T-helper 2 cell treated with Interferon-gamma antibody and Interleukin-4, amounts not matched to agents 5 μg/mL and 100 μg/mL, for 36 hours (primary cell): ENCODE data around the gene ARL16.

Experiments used
- DNase-seq: peaks from one replicate; pipeline ENCODE4 v3.0.0; 2021; ENCODE audit warnings: low spot score
- H3K27ac Mint-ChIP-seq: one replicate; pipeline ENCODE4 v1.8.0; 2021; ENCODE audit warnings: mild to moderate bottlenecking, mixed read lengths
- H3K27me3 Mint-ChIP-seq: one replicate; pipeline ENCODE4 v1.8.0; 2021; ENCODE audit warnings: low read depth, mixed read lengths
- H3K36me3 Mint-ChIP-seq: one replicate; pipeline ENCODE4 v1.8.0; 2021; ENCODE audit warnings: low read depth, mixed read lengths
- H3K4me1 Mint-ChIP-seq: one replicate; pipeline ENCODE4 v1.8.0; 2021; ENCODE audit warnings: low read depth, mixed read lengths
- H3K4me3 Mint-ChIP-seq: one replicate; pipeline ENCODE4 v1.8.0; 2022; ENCODE audit warnings: mild to moderate bottlenecking, moderate library complexity, mixed read lengths
- H3K9me3 Mint-ChIP-seq: one replicate; pipeline ENCODE4 v1.8.0; 2021; ENCODE audit warnings: mixed read lengths

The ARL16 gene

DNA sequence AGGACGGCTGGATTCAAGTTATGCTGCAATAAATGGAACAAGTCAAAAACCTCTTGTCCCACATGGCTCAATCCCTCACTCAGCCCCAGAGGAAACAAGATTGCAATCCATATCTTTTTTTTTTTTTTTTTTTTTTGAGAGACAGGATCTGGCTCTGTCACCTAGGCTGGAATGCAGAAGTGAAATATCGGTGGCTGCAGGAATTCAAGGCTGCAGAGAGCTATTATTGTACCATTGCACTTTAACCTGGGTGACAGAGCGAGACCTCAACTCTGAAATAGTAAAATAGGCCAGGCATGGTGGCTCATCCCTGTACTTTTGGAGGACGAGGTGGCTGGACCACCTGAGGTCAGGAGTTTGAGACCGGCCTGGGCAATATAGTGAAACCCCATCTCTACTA is 24.6 kb downstream of the ARL16 start:
- Mint-ChIP-seq H3K36me3 (peaks cover 2% of the 10 kb centered on the region), H3K4me3 (no peak overlapping the region), H3K27me3 (no peaks in the 10 kb centered on the region), H3K27ac (no peak overlapping the region), H3K4me1 (peaks cover 19% of the 10 kb centered on the region), H3K9me3 (no peaks in the 10 kb centered on the region)
- no peak for DNase-seq

DNA sequence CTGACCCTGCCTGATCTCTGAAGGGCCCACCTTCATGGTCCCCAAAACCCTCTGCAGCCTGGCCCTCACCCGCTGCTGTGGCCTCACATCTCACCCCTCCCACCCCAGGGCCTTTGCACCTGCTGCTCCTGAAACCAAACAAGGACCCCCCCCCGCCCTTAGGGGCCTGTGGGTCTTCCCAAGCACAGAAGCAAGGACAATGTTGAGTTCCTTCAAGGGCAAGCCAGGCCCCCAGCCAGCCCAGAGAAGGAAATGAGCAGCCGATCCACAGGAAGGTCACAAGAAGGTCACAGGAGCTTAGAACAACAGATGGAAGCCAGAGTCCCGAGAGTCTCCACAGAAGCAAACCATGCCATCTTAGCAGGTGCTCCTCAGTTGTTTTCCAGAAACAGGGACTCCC is 26.8 kb downstream of the ARL16 start:
- H3K4me1 Mint-ChIP-seq, result peaks cover 16% of the 10 kb centered on the region
- peak overlapping the region; percentile 60 for H3K27ac Mint-ChIP-seq
- no peaks in the 10 kb centered on the region for H3K36me3 Mint-ChIP-seq

DNA sequence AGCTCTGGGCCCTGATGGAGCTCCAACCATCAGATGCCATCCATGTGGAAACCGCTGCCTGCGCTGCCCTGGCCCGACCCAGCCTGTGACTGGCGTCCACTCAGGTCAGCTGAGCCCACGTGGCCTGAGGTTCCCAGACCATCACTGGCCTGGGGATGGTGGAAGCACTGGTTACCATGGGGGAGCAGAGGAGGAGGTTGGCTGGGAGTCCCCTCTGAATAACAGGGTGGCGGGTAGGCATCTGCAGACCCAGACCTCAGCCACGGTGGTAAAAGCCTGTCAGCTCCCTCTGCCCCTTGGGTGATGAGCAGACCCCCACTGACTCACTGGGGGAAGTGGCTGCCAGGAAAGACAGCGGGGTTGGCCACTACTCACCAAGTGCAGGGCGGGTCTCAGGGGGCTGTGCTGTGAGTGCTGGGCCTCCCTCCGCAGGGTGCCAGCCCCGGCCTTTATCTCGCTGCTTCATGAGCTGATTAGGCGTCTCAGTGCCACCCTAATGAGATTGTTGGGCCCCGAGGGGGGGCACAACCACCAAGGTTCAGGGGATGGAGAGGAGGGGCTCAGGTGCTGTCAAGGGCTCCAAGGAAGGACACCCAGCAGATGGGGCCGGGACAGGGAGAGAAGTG is 27.4 kb downstream of the ARL16 start, which contains the start of gene PDE6G:
TSS of gene PDE6G (minus strand) at position 425 of the 626 bp plus-strand sequence. CDS start 3,237 bp downstream, outside the sequence.
- H3K27me3 Mint-ChIP-seq, result no peaks in the 10 kb centered on the region
- DNase-seq, result no peak
- H3K4me3 Mint-ChIP-seq, result peak within 1 kb of the TSS; percentile 15
- H3K27ac Mint-ChIP-seq, result peak within 1 kb of the TSS; percentile 60
- peaks cover 16% of the 10 kb centered on the region for H3K4me1 Mint-ChIP-seq
- no peaks in the 10 kb centered on the region for H3K9me3 Mint-ChIP-seq
- no peaks in the 10 kb centered on the region for H3K36me3 Mint-ChIP-seq

More for the DNA sequence above, 26.8 kb downstream of the ARL16 start:
- Mint-ChIP-seq H3K4me3 (peak overlapping the region; percentile 15), H3K9me3 (no peaks in the 10 kb centered on the region), H3K27me3 (no peaks in the 10 kb centered on the region)
- no peak for DNase-seq

DNA sequence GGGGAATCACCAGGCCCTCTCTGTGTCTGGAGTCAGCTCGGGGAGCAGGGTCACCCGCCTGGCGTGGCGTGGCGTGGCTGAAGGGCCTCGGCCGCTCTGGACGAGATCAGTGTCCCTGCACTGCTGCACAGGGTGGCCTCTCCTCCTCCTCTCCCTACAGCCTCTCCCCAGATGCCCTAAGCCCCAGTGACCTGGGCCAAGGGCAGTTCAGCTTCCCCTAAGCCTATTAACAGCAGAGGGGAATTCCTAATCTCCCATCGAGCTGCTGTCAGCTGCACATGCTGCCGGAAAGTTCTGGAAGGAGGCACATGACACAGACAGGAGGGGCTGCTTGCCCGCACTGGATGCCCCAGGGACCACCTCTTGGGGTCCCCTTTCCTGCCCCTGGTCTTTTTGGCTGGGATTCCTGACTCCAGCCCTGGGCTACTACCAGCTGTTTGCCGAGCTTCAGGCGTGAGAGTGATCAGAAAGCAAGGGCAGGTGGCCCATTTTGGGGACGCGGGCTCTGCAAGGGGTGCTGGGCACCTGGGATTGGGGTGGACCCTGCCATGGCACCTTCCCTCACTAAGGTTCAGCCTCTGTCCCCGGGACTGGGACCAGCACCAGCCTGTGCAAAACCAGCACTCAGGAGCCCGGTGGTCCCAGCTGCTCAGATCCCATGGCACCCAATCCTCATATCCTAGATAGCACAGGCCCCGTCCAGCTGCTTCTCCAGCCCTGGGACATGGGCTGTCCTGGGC is 28.0 kb downstream of the ARL16 start:
- H3K36me3 Mint-ChIP-seq, result no peaks in the 10 kb centered on the region
- no peak for DNase-seq
- H3K4me1 Mint-ChIP-seq, result peaks cover 16% of the 10 kb centered on the region
- no peaks in the 10 kb centered on the region for H3K9me3 Mint-ChIP-seq
- H3K4me3 Mint-ChIP-seq, result no peak overlapping the region
- no peak overlapping the region for H3K27ac Mint-ChIP-seq
- H3K27me3 Mint-ChIP-seq, result no peaks in the 10 kb centered on the region

DNA sequence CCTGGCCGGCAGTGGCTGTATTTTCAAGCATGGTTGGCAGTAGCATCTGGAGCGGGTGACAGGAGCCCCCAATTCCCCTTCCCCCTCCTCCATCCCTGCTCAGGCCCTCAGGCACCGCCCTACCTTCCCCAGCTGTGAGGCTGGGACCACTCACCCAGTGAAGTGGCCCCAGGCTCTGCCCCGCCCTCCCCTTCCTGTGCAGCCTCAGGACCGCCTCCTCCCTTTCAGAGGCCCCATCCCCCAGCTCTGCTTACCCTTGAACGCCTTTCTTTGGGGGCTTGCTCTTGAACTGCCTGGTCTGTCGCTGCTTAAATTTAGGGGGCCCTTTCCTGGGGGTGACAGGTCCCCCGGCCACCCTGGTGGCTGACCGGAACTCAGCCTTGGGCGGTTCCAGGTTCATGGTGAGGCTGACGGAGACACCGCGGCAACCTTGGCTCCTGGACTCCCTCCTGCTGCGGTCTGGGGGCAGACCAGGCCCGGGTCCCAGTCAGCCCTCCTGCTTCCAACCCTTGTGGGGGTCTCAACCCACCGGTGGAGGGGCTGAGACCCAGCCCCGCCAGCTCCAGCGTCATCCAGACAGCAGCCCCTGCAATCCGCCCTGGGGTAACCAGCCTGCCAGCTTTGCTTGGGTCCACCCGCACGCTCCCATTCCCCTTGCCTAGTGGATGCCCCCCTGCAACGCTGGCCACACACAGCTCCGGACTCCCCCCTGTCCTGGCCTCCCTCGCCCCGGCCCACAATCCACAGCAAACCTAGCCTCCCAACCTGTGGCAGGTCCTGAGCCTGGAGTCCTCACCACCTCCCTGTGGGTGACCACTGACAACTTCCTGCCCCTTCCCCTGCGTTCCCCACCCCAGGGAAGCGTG is 30.5 kb downstream of the ARL16 start:
- H3K36me3 Mint-ChIP-seq, result no peaks in the 10 kb centered on the region
- H3K9me3 Mint-ChIP-seq, result no peaks in the 10 kb centered on the region
- peaks cover 11% of the 10 kb centered on the region for H3K27me3 Mint-ChIP-seq
- peak overlapping the region; percentile 85 for H3K4me3 Mint-ChIP-seq
- no peak for DNase-seq
- H3K4me1 Mint-ChIP-seq, result peaks cover 16% of the 10 kb centered on the region
- H3K27ac Mint-ChIP-seq, result peak overlapping the region; percentile 84

DNA sequence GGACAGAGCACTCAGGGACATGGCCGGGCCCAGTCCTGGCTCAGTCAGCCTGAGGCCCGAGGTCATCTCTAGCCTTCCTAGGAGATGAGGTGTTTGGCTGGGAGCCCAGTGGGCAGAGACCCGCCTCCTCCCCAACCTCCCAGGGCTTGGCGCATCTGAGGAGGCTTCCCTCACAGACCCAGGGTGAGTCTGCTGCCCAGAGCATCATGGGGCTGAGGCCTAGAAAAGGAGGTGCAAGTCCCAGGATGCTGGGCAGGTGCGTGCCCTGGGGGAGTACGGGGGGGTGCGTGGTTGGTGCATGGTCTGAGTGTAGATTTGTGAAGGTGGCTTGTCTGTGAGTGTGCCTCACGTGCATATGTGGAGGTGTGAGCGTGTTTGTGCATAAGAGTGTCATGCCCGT is 31.9 kb downstream of the ARL16 start:
- peaks cover 9% of the 10 kb centered on the region for H3K4me1 Mint-ChIP-seq
- H3K9me3 Mint-ChIP-seq, result no peaks in the 10 kb centered on the region
- H3K4me3 Mint-ChIP-seq, result peak overlapping the region; percentile 5
- H3K27me3 Mint-ChIP-seq, result peaks cover 21% of the 10 kb centered on the region
- no peaks in the 10 kb centered on the region for H3K36me3 Mint-ChIP-seq
- no peak for DNase-seq
- no peak overlapping the region for H3K27ac Mint-ChIP-seq

DNA sequence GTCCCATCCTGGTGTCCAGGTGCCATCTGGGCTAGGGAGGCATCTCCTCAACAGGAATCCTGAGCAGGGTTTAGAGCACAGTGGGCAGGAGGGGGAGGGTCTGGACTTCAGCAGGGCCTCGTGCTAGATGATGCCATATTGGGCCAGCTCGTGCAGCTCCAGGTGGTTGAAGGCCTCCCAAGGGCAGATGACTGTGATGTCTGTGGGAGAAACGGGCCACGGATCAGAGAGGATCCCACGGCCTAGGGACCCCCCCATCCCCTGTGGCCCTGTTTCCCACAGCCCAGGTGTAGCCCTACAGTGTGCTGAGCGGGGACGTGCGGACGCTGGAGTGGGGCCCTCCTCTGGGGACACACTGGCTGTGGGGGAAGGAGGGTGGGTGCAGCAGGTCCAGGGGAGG is 32.6 kb downstream of the ARL16 start:
- no peak for DNase-seq
- Mint-ChIP-seq H3K4me3 (no peak overlapping the region), H3K4me1 (peaks cover 8% of the 10 kb centered on the region), H3K27me3 (peaks cover 22% of the 10 kb centered on the region), H3K36me3 (no peaks in the 10 kb centered on the region), H3K27ac (no peak overlapping the region), H3K9me3 (no peaks in the 10 kb centered on the region)

DNA sequence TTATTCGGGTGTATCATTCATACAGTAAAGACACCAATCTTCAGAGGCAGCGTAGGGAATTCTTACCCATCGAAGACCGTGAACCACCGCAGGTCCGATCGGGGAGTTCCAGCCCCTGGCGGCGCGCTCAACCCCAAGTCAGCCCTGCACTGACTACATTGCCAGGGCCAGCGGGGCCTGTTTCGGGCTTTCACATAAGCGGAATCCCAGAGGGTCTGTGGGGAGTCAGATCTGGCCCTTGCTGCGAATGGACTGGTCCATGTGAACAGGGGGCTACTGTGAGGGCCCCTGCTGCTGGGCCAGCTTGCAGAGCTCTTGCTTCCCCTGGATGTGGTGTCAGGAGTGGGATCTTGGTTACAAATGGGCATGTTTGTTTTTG is 34.9 kb downstream of the ARL16 start:
- no peak for DNase-seq
- no peak overlapping the region for H3K4me3 Mint-ChIP-seq
- H3K27me3 Mint-ChIP-seq, result peaks cover 22% of the 10 kb centered on the region
- no peaks in the 10 kb centered on the region for H3K9me3 Mint-ChIP-seq
- no peak overlapping the region for H3K27ac Mint-ChIP-seq
- H3K4me1 Mint-ChIP-seq, result peaks cover 5% of the 10 kb centered on the region
- H3K36me3 Mint-ChIP-seq, result no peaks in the 10 kb centered on the region

DNA sequence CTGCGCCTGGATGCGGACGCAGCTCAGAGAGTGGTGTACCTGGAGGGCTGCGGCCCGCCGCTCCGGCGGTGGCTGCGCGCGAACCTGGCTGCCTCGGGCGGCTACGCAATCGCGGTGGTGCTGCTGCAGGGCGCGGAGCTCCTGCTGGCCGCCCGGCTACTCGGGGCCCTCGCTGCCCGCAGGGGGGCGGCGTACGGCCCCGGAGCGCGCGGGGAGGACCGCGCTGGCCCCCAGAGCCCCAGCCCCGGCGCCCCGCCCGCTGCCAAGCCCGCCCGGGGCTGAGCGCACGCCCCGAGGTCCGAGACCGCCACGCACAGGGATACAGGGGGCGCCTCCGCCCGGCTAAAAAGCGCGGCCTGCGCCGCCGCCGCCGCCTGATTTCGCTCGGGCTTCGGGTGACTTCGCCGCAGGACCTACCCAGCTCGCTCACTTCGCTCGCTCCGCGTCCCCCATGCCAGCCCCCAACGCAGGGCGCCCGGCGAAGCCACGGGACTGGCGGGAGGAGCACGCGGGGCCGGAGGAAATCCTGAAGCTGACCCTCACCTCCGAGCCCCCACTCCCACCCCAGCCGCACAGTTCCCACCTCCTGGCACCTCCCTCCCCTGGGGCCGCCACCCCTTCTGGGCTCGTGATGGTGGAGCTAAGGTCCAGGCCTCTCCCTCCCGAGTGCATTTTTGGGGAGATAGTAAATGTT is 35.4 kb downstream of the ARL16 start:
- peaks cover 2% of the 10 kb centered on the region for H3K4me1 Mint-ChIP-seq
- H3K36me3 Mint-ChIP-seq, result no peaks in the 10 kb centered on the region
- H3K27ac Mint-ChIP-seq, result no peak overlapping the region
- no peak overlapping the region for H3K4me3 Mint-ChIP-seq
- H3K9me3 Mint-ChIP-seq, result no peaks in the 10 kb centered on the region
- peaks cover 22% of the 10 kb centered on the region for H3K27me3 Mint-ChIP-seq
- no peak for DNase-seq

DNA sequence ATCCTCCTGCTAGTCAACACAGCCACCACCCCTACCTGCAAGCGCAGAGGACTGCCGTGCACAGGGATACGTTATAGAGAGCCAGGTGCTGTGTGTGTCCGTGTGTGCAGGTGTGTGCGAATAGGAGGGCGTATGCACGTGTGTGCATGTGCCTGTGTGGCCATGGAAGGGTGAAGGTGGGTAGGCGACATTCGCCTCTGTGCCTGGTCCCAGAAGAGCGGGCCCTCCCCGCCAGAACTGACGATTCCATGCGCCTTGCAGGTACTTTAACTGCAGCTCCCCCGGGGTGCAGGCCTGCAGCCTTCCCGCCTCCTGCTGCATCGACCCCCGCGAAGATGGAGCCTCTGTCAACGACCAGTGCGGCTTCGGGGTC is 36.0 kb downstream of the ARL16 start:
- no peak for DNase-seq
- H3K9me3 Mint-ChIP-seq, result no peaks in the 10 kb centered on the region
- no peak overlapping the region for H3K4me3 Mint-ChIP-seq
- peaks cover 22% of the 10 kb centered on the region for H3K27me3 Mint-ChIP-seq
- no peaks in the 10 kb centered on the region for H3K36me3 Mint-ChIP-seq
- no peaks in the 10 kb centered on the region for H3K4me1 Mint-ChIP-seq
- no peak overlapping the region for H3K27ac Mint-ChIP-seq

DNA sequence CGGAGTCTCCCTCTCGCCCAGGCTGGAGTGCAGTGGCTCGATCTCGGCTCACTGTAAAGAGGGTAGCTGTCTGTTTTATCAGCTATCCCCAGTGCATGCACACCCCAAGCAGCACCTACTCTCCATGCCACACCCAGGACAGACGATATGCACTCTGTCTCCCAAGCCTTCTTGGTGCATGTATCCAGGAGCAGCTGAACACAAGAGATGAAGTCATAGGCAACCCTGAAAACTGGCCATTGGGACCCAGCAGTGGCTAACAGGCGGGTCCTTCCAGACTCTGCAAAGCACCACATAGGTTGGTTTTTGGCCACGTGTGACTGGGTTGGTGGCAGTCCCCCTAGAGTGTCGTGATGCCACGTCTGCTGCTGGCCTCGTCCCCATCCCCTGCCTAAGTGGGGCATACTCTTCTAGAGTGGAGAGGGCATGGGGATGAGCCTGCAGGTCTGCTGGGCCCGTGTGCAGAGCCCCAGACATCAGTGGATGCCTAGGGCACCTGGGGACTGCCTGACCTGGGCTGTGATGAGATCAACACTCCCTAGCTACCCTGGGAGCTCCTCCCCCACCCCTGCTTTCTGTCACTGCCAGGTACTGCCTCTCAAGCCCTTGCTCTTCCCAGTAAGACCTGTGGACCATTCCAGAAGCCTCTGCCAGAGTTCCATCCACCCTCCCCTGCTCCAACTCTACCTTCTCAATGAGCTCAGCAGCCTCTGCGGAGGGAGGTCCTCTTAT is 36.6 kb downstream of the ARL16 start:
- no peak overlapping the region for H3K27ac Mint-ChIP-seq
- no peaks in the 10 kb centered on the region for H3K9me3 Mint-ChIP-seq
- no peaks in the 10 kb centered on the region for H3K4me1 Mint-ChIP-seq
- H3K36me3 Mint-ChIP-seq, result no peaks in the 10 kb centered on the region
- H3K27me3 Mint-ChIP-seq, result peaks cover 22% of the 10 kb centered on the region
- H3K4me3 Mint-ChIP-seq, result no peak overlapping the region
- DNase-seq, result no peak

DNA sequence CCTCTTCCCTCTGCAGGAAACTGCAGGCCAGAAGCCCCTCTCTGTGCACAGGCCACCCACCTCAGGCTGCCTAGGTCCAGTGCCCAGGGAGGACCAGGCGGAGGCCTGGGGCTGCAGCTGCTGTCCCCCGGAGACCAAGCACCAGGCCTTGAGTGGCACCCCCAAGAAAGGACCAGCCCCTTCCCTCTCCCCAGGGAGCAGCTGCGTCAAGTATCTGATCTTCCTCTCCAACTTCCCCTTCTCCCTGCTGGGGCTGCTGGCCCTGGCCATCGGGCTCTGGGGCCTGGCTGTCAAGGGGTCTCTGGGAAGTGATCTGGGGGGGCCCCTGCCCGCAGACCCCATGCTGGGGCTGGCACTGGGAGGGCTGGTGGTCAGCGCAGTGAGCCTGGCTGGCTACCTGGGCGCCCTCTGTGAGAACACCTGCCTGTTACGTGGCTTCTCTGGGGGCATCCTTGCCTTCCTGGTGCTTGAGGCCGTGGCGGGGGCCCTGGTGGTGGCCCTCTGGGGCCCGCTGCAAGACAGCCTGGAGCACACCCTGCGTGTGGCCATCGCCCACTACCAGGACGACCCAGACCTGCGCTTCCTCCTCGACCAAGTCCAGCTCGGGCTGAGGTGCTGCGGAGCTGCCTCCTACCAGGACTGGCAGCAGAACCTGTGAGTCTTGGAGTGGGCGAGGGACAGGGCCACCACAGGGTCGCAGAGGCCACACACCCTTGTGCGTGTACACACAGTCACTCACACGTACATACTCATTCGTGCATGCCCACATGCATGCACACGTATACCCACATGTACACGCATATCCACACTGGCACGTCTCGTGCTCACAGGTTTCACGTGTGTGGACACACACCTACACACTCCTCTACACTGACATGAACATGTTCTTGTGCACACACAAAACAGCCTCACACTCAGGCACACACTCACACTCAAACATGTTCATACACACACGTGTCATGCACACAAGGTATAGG is 38.3 kb downstream of the ARL16 start:
- H3K9me3 Mint-ChIP-seq, result no peaks in the 10 kb centered on the region

More for the DNA sequence above, 38.3 kb downstream of the ARL16 start:
- DNase-seq, result no peak
- no peak overlapping the region for H3K27ac Mint-ChIP-seq
- H3K4me3 Mint-ChIP-seq, result no peak overlapping the region
- H3K36me3 Mint-ChIP-seq, result no peaks in the 10 kb centered on the region
- no peaks in the 10 kb centered on the region for H3K4me1 Mint-ChIP-seq
- H3K27me3 Mint-ChIP-seq, result peaks cover 22% of the 10 kb centered on the region
